GM18951 (cell line): ENCODE results near the gene STX12.
"Not testable (repeated sequence)": the region's sequence is repeated elsewhere in the genome, so short reads cannot be mapped to it uniquely, and the experiment has no call there.

Experiments used
- POLR2A ChIP-seq: IDR thresholded peaks from 4 replicates; pipeline ENCODE4 v1.6.1; 2011; ENCODE audit warnings: mild to moderate bottlenecking; ENCODE audit not compliant: insufficient read length, insufficient read depth; ENCODE audit errors: extremely low read depth
- in situ Hi-C: fragments of 300-500 bp; cut with MboI; formaldehyde crosslinking; loops from one replicate; pipeline ENCODE4 v1.12.0; 2022; ENCODE audit warnings: low sequenced_read_pairs, mixed read lengths, inconsistent platforms; ENCODE audit not compliant: unreplicated experiment

The STX12 gene

GRCh38 chr1:27787895-27788294 lies 14.9 kb downstream of the STX12 start:
- in situ Hi-C loops: no loop called here
- no peak for TF ChIP-seq POLR2A

- TF ChIP-seq POLR2A: no peak
- in situ Hi-C loops: no loop called here
Measured at GRCh38 chr1:27789540-27790041, 16.6 kb downstream of the STX12 start.

- in situ Hi-C loops: not testable (repeated sequence)
Measured at GRCh38 chr1:27790270-27790669, 17.3 kb downstream of the STX12 start.

- in situ Hi-C loops: no loop called here
- no peak for TF ChIP-seq POLR2A
Measured at GRCh38 chr1:27795601-27796000, 22.6 kb downstream of the STX12 start.

GRCh38 chr1:27804791-27805190 lies 31.8 kb downstream of the STX12 start:
- no peak for TF ChIP-seq POLR2A
- in situ Hi-C loops: no loop called here

- in situ Hi-C loops: no loop called here
- TF ChIP-seq POLR2A: no peak
Measured at GRCh38 chr1:27806758-27807157, 33.7 kb downstream of the STX12 start.

GRCh38 chr1:27807385-27807784 lies 34.4 kb downstream of the STX12 start:
- in situ Hi-C loops: no loop called here
- no peak for TF ChIP-seq POLR2A

- in situ Hi-C loops: not testable (repeated sequence)
Measured at GRCh38 chr1:27808131-27808530, 35.1 kb downstream of the STX12 start.

- in situ Hi-C loops: no loop called here
- no peak for TF ChIP-seq POLR2A
Measured at GRCh38 chr1:27809883-27810282, 36.9 kb downstream of the STX12 start.

- in situ Hi-C loops: no loop called here
- no peak for TF ChIP-seq POLR2A
Measured at GRCh38 chr1:27811741-27812500, 38.9 kb downstream of the STX12 start.

- in situ Hi-C loops: no loop called here
- TF ChIP-seq POLR2A: no peak
Measured at GRCh38 chr1:27816921-27817630, 44.1 kb downstream of the STX12 start.

- in situ Hi-C loops: no loop called here
- TF ChIP-seq POLR2A: no peak
Measured at GRCh38 chr1:27821761-27822315, 48.8 kb downstream of the STX12 start.

- TF ChIP-seq POLR2A: no peak
- in situ Hi-C loops: no loop called here
Measured at GRCh38 chr1:27823784-27824183, 50.8 kb downstream of the STX12 start.

GRCh38 chr1:27824411-27824810 lies 51.4 kb downstream of the STX12 start:
- TF ChIP-seq POLR2A: no peak
- in situ Hi-C loops: no loop called here

- in situ Hi-C loops: not testable (repeated sequence)
Measured at GRCh38 chr1:27829339-27829960, 56.4 kb downstream of the STX12 start.
